ENCODE results near the gene ZBTB40. TPM values are rescaled to one million over a fixed set of nuclear protein-coding genes. Genes with fewer than 3 reads are reported as not detected.

The ZBTB40 gene
- total RNA-seq, 1 experiment from 2014 or later, result 25.3 TPM

DNA sequence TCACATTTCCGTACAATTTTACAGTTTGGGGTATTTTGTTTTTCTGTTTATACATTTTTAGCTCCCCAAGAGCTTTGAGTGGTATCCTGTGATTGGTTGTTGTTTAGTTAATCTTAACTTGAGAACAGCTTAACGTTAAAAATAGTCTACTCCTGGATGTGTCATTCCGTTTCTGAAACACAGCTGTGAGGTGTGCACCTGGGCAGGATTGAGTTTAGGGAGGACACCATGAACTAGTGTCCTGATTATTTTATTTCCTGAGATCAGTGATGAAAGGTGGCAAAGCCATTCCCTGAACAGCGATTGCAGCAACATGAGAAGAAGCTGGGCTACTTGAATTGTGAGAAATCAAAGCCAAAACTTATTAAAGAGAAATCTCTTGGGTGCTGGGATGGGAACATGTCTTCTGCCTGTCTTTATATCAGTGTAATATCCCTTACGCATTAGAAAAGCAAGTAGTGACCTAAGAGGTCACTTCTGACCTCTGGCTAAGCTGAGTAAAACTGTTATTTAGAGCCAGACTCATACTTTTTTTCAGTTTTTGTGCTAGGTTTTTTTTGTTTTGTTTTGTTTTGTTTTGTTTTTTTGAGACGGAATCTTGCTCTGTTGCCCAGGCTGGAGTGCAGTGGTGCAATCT, 43.4 kb downstream of the ZBTB40 start:
- no peaks in the 10 kb centered on the region for H3K27me3 ChIP-seq (replicated peaks; ENCODE audit: insufficient read depth, low read depth, low read length, poor library complexity)
- ChIA-PET POLR2A (ENCODE audit: low non-redundant PET) (no interaction called here), CTCF (no interaction called here)
- intact Hi-C loops (cut with micrococcal nuclease; ENCODE audit: unreplicated experiment), result no loop called here
- TF ChIP-seq, protein P1, sequence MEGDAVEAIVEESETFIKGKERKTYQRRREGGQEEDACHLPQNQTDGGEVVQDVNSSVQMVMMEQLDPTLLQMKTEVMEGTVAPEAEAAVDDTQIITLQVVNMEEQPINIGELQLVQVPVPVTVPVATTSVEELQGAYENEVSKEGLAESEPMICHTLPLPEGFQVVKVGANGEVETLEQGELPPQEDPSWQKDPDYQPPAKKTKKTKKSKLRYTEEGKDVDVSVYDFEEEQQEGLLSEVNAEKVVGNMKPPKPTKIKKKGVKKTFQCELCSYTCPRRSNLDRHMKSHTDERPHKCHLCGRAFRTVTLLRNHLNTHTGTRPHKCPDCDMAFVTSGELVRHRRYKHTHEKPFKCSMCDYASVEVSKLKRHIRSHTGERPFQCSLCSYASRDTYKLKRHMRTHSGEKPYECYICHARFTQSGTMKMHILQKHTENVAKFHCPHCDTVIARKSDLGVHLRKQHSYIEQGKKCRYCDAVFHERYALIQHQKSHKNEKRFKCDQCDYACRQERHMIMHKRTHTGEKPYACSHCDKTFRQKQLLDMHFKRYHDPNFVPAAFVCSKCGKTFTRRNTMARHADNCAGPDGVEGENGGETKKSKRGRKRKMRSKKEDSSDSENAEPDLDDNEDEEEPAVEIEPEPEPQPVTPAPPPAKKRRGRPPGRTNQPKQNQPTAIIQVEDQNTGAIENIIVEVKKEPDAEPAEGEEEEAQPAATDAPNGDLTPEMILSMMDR (conservative IDR thresholded peaks at IDR 0.05; ENCODE audit: low read depth, low read length), result no peak
- no peak for TF ChIP-seq EZH2 (IDR thresholded peaks at IDR 0.05; ENCODE audit: borderline replicate concordance, low read depth, low read length, poor library complexity, severe bottlenecking)
- no TSS peak for BruUV-seq (replicated peaks)
- DNase-seq (ENCODE audit: low spot score), result no peak
- H3K27ac ChIP-seq (ENCODE audit: low read depth, low read length, poor library complexity, severe bottlenecking), result no peak overlapping the region
- H3K36me3 ChIP-seq (ENCODE audit: insufficient read depth, low read length, poor library complexity, severe bottlenecking), result no peaks in the 10 kb centered on the region
- H3K4me3 ChIP-seq (ENCODE audit: low read depth, low read length, poor library complexity, severe bottlenecking), result no peak overlapping the region
- peaks cover 7% of the 10 kb centered on the region for H3K4me1 ChIP-seq (ENCODE audit: insufficient read depth, low read length, poor library complexity, severe bottlenecking)
- H3K9me3 ChIP-seq (ENCODE audit: low read depth, low read length, poor library complexity, severe bottlenecking), result no peaks in the 10 kb centered on the region

- CTCF ChIA-PET, result no interaction called here
- no peaks in the 10 kb centered on the region for H3K27me3 ChIP-seq (replicated peaks; ENCODE audit: insufficient read depth, low read depth, low read length, poor library complexity)
- no peak for DNase-seq (ENCODE audit: low spot score)
- no peak overlapping the region for H3K27ac ChIP-seq (ENCODE audit: low read depth, low read length, poor library complexity, severe bottlenecking)
- no peak overlapping the region for H3K4me3 ChIP-seq (ENCODE audit: low read depth, low read length, poor library complexity, severe bottlenecking)
- TF ChIP-seq, protein P1 (conservative IDR thresholded peaks at IDR 0.05; ENCODE audit: low read depth, low read length), result no peak
- no peak for TF ChIP-seq EZH2 (IDR thresholded peaks at IDR 0.05; ENCODE audit: borderline replicate concordance, low read depth, low read length, poor library complexity, severe bottlenecking)
- H3K9me3 ChIP-seq (ENCODE audit: low read depth, low read length, poor library complexity, severe bottlenecking), result no peaks in the 10 kb centered on the region
- intact Hi-C loops (cut with micrococcal nuclease; ENCODE audit: unreplicated experiment), result no loop called here
- H3K36me3 ChIP-seq (ENCODE audit: insufficient read depth, low read length, poor library complexity, severe bottlenecking), result no peaks in the 10 kb centered on the region
- no TSS peak for BruUV-seq (replicated peaks)
- H3K4me1 ChIP-seq (ENCODE audit: insufficient read depth, low read length, poor library complexity, severe bottlenecking), result peaks cover 7% of the 10 kb centered on the region
- POLR2A ChIA-PET (ENCODE audit: low non-redundant PET), result no interaction called here
Observed at GRCh38 chr1:22496536-22497160, 45.0 kb downstream of the ZBTB40 start.

DNA sequence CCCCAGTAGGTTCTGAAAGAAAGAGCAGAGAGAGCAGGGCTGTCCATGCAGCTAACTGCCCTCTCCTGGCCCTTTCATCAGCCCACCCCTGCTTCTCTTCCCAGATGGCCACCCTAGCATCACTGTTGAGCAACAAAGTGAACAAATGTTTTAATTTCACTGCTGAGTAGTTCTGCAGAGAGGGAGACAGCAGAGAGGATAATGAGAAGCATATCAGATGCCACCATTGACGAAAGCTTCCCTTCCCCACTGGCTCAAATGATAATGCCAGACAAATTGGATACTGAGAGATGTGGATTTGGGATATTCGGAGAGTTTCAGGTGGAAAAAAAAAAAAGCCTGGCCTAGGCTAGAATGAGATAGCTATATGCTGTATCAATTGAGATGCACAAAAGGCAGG, 46.8 kb downstream of the ZBTB40 start:
- BruUV-seq (replicated peaks), result no TSS peak
- H3K9me3 ChIP-seq (ENCODE audit: low read depth, low read length, poor library complexity, severe bottlenecking), result no peaks in the 10 kb centered on the region
- H3K36me3 ChIP-seq (ENCODE audit: insufficient read depth, low read length, poor library complexity, severe bottlenecking), result no peaks in the 10 kb centered on the region
- CTCF ChIA-PET, result interaction anchor here (0.6 kb wide), 1 partner anchor 687 kb away, joined by 3 read pairs; no protein-coding TSS in a partner anchor
- POLR2A ChIA-PET (ENCODE audit: low non-redundant PET), result no interaction called here
- H3K27ac ChIP-seq (ENCODE audit: low read depth, low read length, poor library complexity, severe bottlenecking), result no peak overlapping the region
- DNase-seq (ENCODE audit: low spot score), result no peak
- intact Hi-C loops (cut with micrococcal nuclease; ENCODE audit: unreplicated experiment), result no loop called here
- TF ChIP-seq, protein P1 (conservative IDR thresholded peaks at IDR 0.05; ENCODE audit: low read depth, low read length), result no peak
- TF ChIP-seq EZH2 (IDR thresholded peaks at IDR 0.05; ENCODE audit: borderline replicate concordance, low read depth, low read length, poor library complexity, severe bottlenecking), result no peak
- no peak overlapping the region for H3K4me3 ChIP-seq (ENCODE audit: low read depth, low read length, poor library complexity, severe bottlenecking)
- no peaks in the 10 kb centered on the region for H3K27me3 ChIP-seq (replicated peaks; ENCODE audit: insufficient read depth, low read depth, low read length, poor library complexity)
- peaks cover 7% of the 10 kb centered on the region for H3K4me1 ChIP-seq (ENCODE audit: insufficient read depth, low read length, poor library complexity, severe bottlenecking)
